Hepatocyte (in vitro differentiated cells): ENCODE measurements around the gene SHROOM1. TPM values are rescaled to one million over a fixed set of nuclear protein-coding genes. Genes with fewer than 3 reads are reported as not detected.

Source experiments
- DNase-seq: peaks from one replicate; pipeline ENCODE4 v3.0.0-alpha.2; 2016; ENCODE audit warnings: low spot score
- H2AFZ ChIP-seq: fragments of 200-600 bp; sonication (generic); 2 replicates; pipeline ENCODE4 v1.6.0; 2016; ENCODE audit warnings: antibody characterized with exemption, mild to moderate bottlenecking
- H3K27ac ChIP-seq: fragments of 200-600 bp; sonication (generic); 2 replicates; pipeline ENCODE4 v1.5.1; 2016; ENCODE audit warnings: mild to moderate bottlenecking
- H3K27me3 ChIP-seq: fragments of 200-600 bp; sonication (generic); 2 replicates; pipeline ENCODE4 v1.6.1; 2016
- H3K36me3 ChIP-seq: fragments of 200-600 bp; sonication (generic); replicated peaks from 2 replicates; pipeline ENCODE4 v1.5.1; 2016; ENCODE audit warnings: low read depth; ENCODE audit not compliant: insufficient read depth
- H3K4me1 ChIP-seq: fragments of 200-600 bp; sonication (generic); 2 replicates; pipeline ENCODE4 v1.5.1; 2016; ENCODE audit warnings: mild to moderate bottlenecking, moderate library complexity; ENCODE audit not compliant: insufficient read depth
- H3K4me2 ChIP-seq: fragments of 200-600 bp; sonication (generic); 2 replicates; pipeline ENCODE4 v1.6.0; 2016
- H3K4me3 ChIP-seq: fragments of 200-600 bp; sonication (generic); 2 replicates; pipeline ENCODE4 v1.5.1; 2016; ENCODE audit warnings: mild to moderate bottlenecking
- H3K79me2 ChIP-seq: fragments of 200-600 bp; sonication (generic); 2 replicates; pipeline ENCODE4 v1.6.0; 2017; ENCODE audit warnings: mild to moderate bottlenecking
- H3K9me2 ChIP-seq: fragments of 200-600 bp; sonication (generic); replicated peaks from 2 replicates; pipeline ENCODE4 v1.6.0; 2017; ENCODE audit warnings: mild to moderate bottlenecking; ENCODE audit not compliant: insufficient read depth
- H3K9me3 ChIP-seq: fragments of 200-600 bp; sonication (generic); 2 replicates; pipeline ENCODE4 v1.5.1; 2016; ENCODE audit warnings: low read depth, mild to moderate bottlenecking
- H4K20me1 ChIP-seq: fragments of 200-600 bp; sonication (generic); 2 replicates; pipeline ENCODE4 v1.6.0; 2016; ENCODE audit warnings: mild to moderate bottlenecking; ENCODE audit not compliant: insufficient read depth, poor library complexity, severe bottlenecking
- EZH2 ChIP-seq: fragments of 200-600 bp; sonication (generic); IDR thresholded peaks from 2 replicates; pipeline ENCODE4 v1.6.1; 2016; ENCODE audit warnings: antibody characterized with exemption, mild to moderate bottlenecking, borderline replicate concordance
- EZH2phosphoT487 ChIP-seq: fragments of 200-600 bp; sonication (generic); IDR thresholded peaks from one replicate; pipeline ENCODE4 v1.6.1; 2018; ENCODE audit warnings: antibody characterized with exemption, mild to moderate bottlenecking, low read depth, moderate library complexity; ENCODE audit not compliant: unreplicated experiment, severe bottlenecking
- WGBS: methylation state at CpG from one replicate; pipeline ENCODE4 v1.1.6; 2016; ENCODE audit warnings: low lambda C conversion rate; ENCODE audit errors: missing lambda C conversion rate; 5-methylcytosine and 5-hydroxymethylcytosine counted together
- polyA plus RNA-seq: library from polyadenylated mRNA; unstranded; fragments of >200 nt; fragmentation: Nextera tagmentation; extraction: Ambion mirVana; gene quantifications from 2 replicates; pipeline ENCODE4 v1.2.1, GENCODE V29; 2016
- total RNA-seq: library from RNA; depleted of rRNA; stranded (reverse); fragments of >200 nt; gene quantifications from 2 replicates; pipeline ENCODE4 v1.2.3, GENCODE V29; 2014
- TF ChIP-seq, protein P1 (sequence below): fragments of 200-600 bp; sonication (generic); IDR thresholded peaks from 2 replicates; pipeline ENCODE4 v1.5.1; 2016; ENCODE audit warnings: antibody characterized with exemption, mild to moderate bottlenecking; ENCODE audit not compliant: poor library complexity

The SHROOM1 gene
- total and polyA plus RNA-seq, 2 experiments from 2014 or later = 10.0 to 19.2 TPM

DNA sequence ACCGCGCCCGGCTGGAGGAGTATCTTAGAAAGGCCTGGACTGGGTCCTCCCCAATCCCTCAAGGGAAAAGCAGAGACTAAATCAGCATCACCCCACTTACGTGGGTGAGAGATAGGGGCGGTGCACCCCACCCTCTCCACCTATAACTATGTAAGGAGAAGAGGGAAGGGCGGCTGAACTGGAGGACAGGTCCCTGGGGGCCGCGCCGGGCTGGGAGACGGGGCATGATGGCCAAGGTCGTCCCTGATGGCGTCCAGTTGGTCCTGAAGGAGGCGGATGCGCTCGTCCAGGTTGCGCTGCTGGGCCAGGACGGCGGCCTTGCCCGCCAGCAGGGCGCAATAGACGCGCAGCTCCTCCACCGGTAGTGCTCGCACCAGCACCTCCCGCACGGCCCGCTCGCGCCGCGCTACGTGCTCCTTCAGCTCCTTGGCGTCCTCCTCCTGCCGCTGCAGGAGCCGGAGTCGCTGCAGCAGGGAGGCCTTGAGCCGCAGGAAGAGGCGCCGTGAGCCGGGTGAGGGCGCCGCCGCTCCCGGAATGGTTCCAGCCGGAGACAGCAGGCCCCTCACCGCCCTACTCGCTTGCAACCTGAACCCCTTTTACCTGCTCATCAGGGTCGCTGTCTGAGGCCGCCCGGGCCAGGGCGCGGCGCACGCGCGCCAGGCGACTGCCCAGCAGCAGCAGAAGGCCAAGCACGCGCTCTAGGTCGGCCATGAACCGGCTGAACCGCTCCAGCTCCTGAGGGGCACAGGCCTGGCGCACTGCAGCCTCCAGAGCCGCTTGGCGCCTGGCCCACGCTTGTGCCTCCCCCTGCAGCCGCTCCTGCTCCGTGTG lies 7.6 kb downstream of the SHROOM1 start:
- no peaks in the 10 kb centered on the region for H3K9me2 ChIP-seq
- peak overlapping the region; percentile 18 for H3K27ac ChIP-seq
- DNase-seq = peak; percentile 76
- H3K4me3 ChIP-seq = no peak overlapping the region
- no peaks in the 10 kb centered on the region for H3K36me3 ChIP-seq
- TF ChIP-seq EZH2phosphoT487 (no peak), EZH2 (no peak)
- TF ChIP-seq, protein P1, sequence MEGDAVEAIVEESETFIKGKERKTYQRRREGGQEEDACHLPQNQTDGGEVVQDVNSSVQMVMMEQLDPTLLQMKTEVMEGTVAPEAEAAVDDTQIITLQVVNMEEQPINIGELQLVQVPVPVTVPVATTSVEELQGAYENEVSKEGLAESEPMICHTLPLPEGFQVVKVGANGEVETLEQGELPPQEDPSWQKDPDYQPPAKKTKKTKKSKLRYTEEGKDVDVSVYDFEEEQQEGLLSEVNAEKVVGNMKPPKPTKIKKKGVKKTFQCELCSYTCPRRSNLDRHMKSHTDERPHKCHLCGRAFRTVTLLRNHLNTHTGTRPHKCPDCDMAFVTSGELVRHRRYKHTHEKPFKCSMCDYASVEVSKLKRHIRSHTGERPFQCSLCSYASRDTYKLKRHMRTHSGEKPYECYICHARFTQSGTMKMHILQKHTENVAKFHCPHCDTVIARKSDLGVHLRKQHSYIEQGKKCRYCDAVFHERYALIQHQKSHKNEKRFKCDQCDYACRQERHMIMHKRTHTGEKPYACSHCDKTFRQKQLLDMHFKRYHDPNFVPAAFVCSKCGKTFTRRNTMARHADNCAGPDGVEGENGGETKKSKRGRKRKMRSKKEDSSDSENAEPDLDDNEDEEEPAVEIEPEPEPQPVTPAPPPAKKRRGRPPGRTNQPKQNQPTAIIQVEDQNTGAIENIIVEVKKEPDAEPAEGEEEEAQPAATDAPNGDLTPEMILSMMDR = peak; percentile 10
- no peaks in the 10 kb centered on the region for H4K20me1 ChIP-seq
- peaks cover 11% of the 10 kb centered on the region for H3K4me1 ChIP-seq
- peak overlapping the region; percentile 84 for H3K4me2 ChIP-seq
- peak overlapping the region; percentile 84 for H2AFZ ChIP-seq
- no peaks in the 10 kb centered on the region for H3K9me3 ChIP-seq
- no peaks in the 10 kb centered on the region for H3K27me3 ChIP-seq
- H3K79me2 ChIP-seq = no peaks in the 10 kb centered on the region
- WGBS = 27% methylated on average over 62 of the region's 68 CpGs

DNA sequence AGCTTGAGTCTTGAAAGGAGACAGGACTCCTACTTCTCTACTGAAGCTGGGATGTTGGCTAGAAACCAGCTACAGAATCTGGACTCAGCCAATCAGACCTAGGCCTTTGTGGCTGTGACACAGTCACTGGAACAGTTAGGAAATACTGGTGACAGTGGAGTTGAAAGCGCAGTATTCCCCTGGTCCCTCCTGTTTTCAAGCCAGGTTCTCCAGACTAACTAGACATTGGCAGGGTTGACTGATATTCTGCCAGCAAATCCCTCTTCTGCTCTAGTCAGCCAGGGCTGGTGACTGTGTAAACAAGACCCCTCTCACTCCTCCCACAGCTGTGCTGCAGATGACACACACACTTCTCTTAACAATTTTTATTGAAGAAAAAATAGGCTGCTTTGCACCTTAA lies 8.7 kb downstream of the SHROOM1 start:
- Histone ChIP-seq H2AFZ (no peak overlapping the region), H3K4me3 (no peak overlapping the region), H3K4me1 (peaks cover 11% of the 10 kb centered on the region), H3K9me3 (no peaks in the 10 kb centered on the region), H3K27me3 (no peaks in the 10 kb centered on the region), H3K79me2 (no peaks in the 10 kb centered on the region), H3K9me2 (no peaks in the 10 kb centered on the region), H3K4me2 (no peak overlapping the region), H4K20me1 (no peaks in the 10 kb centered on the region), H3K36me3 (no peaks in the 10 kb centered on the region), H3K27ac (no peak overlapping the region)
- TF ChIP-seq, protein P1 = no peak
- TF ChIP-seq EZH2phosphoT487 (no peak), EZH2 (no peak)
- 86% methylated on average over 1 of the region's 1 CpG for WGBS
- peak; percentile 47 for DNase-seq

DNA sequence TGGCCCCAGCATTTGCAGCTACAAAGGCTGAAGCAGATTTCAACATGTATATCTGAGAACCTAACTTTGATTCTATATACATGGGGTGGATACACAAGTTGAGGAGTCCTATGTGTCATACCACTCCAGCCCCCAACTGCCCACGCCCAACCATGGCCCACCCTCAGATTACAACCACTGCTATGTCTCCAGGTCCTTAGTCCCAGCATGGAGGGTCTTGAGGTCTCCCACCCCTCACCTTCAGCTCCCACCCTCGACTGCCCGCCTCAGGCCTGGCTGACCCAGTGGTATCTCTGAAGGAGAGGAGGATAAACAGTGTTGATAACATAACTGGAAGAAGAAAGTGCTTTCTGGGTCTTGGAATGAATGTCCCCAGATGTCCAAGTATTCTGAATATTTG lies 9.1 kb downstream of the SHROOM1 start:
- H3K4me1 ChIP-seq = peaks cover 11% of the 10 kb centered on the region
- no peak overlapping the region for H3K4me2 ChIP-seq
- H4K20me1 ChIP-seq = no peaks in the 10 kb centered on the region
- no peak overlapping the region for H3K4me3 ChIP-seq
- TF ChIP-seq, protein P1 = no peak
- TF ChIP-seq EZH2phosphoT487 = no peak
- H3K9me2 ChIP-seq = no peaks in the 10 kb centered on the region
- no peak for DNase-seq
- no peak overlapping the region for H3K27ac ChIP-seq
- no peaks in the 10 kb centered on the region for H3K27me3 ChIP-seq
- no peak overlapping the region for H2AFZ ChIP-seq
- H3K36me3 ChIP-seq = no peaks in the 10 kb centered on the region
- no peaks in the 10 kb centered on the region for H3K9me3 ChIP-seq
- WGBS = 94% methylated on average over 3 of the region's 3 CpGs
- no peaks in the 10 kb centered on the region for H3K79me2 ChIP-seq
